ENCODE results near the gene CRB2.

DNA sequence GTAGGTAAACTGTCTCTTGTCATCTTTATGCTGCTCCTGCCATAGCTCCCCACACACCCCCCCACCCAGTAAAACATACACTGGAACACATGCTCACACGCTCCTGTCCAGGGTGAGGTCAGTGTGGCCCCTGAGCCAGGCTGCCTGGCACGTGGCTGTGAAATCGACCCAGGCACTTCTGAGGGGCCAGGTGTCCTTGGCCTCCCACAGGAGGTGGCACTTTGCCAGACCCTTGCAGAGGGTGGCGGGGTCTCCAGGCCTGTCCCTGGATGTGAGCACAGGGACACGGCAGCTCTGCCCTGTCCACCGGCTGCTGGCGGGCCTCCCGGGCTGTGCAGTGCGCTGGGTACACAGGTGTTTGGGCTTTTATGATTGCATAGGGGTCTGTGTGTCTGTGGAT, 10.0 kb upstream of the CRB2 start:
- no peak for TF ChIP-seq CTCF (IDR thresholded peaks at IDR 0.05; ENCODE audit: borderline replicate concordance, extremely low read depth, low read length, poor library complexity, severe bottlenecking)
- no peak for TF ChIP-seq EZH2 (IDR thresholded peaks at IDR 0.05; ENCODE audit: borderline replicate concordance, low read depth, low read length, severe bottlenecking)
